HepG2 (cell line): ENCODE data around the gene NPB. TPM values are rescaled to one million over a fixed set of nuclear protein-coding genes. Genes with fewer than 3 reads are reported as not detected.

Experiments
- BCL6 ChIP-seq: IDR thresholded peaks from 2 replicates; pipeline ENCODE4 v1.6.1; 2016; ENCODE audit warnings: missing genetic modification reagents, missing compliant biosample characterization
- DR1 ChIP-seq: sonication (generic); formaldehyde crosslinking; IDR thresholded peaks from 2 replicates; pipeline ENCODE4 v1.8.0; 2021; ENCODE audit warnings: mild to moderate bottlenecking, missing genetic modification reagents, inconsistent platforms
- MED1 ChIP-seq: sonication (generic); formaldehyde crosslinking; IDR thresholded peaks from 2 replicates; pipeline ENCODE4 v1.4.0; 2020; ENCODE audit warnings: missing genetic modification reagents
- NPAS2 ChIP-seq: sonication (generic); formaldehyde crosslinking; IDR thresholded peaks from 2 replicates; pipeline ENCODE4 v1.8.0; 2022; ENCODE audit warnings: mild to moderate bottlenecking, missing genetic modification reagents, borderline replicate concordance
- NR2F2 ChIP-seq: IDR thresholded peaks from 2 replicates; pipeline ENCODE4 v1.6.1; 2012; ENCODE audit warnings: low read depth, inconsistent platforms, borderline replicate concordance
- PRMT3 ChIP-seq: sonication (generic); formaldehyde crosslinking; IDR thresholded peaks from 2 replicates; pipeline ENCODE4 v1.8.1; 2022; ENCODE audit warnings: low read depth, mild to moderate bottlenecking, moderate library complexity, missing genetic modification reagents, borderline replicate concordance
- RBM39 ChIP-seq: fragments of 200-400 bp; formaldehyde crosslinking; IDR thresholded peaks from one replicate; pipeline ENCODE4 v1.6.1; 2018; ENCODE audit warnings: antibody characterized with exemption, mild to moderate bottlenecking, low read depth, low read length; ENCODE audit not compliant: poor library complexity, severe bottlenecking
- ZBTB21 ChIP-seq: sonication (generic); formaldehyde crosslinking; IDR thresholded peaks from 2 replicates; pipeline ENCODE4 v1.4.0; 2020; ENCODE audit warnings: missing genetic modification reagents
- ZMYM3 ChIP-seq: sonication (generic); formaldehyde crosslinking; IDR thresholded peaks from 2 replicates; pipeline ENCODE4 v1.5.1; 2020; ENCODE audit warnings: mild to moderate bottlenecking, missing genetic modification reagents
- ZNF746 ChIP-seq: sonication (generic); formaldehyde crosslinking; IDR thresholded peaks from 2 replicates; pipeline ENCODE4 v1.8.0; 2022; ENCODE audit warnings: mild to moderate bottlenecking, missing genetic modification reagents
- ZNF850 ChIP-seq: sonication (generic); formaldehyde crosslinking; conservative IDR thresholded peaks from 2 replicates; pipeline ENCODE4 v1.9.0; 2021; ENCODE audit warnings: mild to moderate bottlenecking, missing genetic modification reagents
- polyA plus RNA-seq, 8 experiments: library from polyadenylated mRNA; depleted of rRNA in 3 of 8; stranded (reverse) in 7 of 8; unstranded in 1 of 8; fragments of >200 nt; fragmentation: Illumina TruSeq in 4 of 8; extraction: Trizol in 4 of 8; gene quantifications; 2 replicates each; pipeline versions ENCODE4 v1.2.1 to v1.2.3, GENCODE V29; 2011 to 2016; ENCODE audit warnings: low read depth in 4 of 8, missing spikeins in 1 of 8, mixed read lengths in 1 of 8; ENCODE audit not compliant: insufficient read depth in 1 of 8
- total RNA-seq, 5 experiments: library from RNA; depleted of rRNA; stranded (reverse); fragments of >200 nt; fragmentation: Illumina TruSeq; extraction: Trizol; gene quantifications; 2 replicates each; pipeline ENCODE4 v1.2.3, GENCODE V29; 2016; ENCODE audit warnings: low read depth in 1 of 5
- TF ChIP-seq, protein P1 (sequence below): IDR thresholded peaks from 2 replicates; pipeline ENCODE4 v1.6.1; 2016; ENCODE audit warnings: low read depth, missing genetic modification reagents, missing compliant biosample characterization
- TF ChIP-seq, protein P2 (sequence below), 2 experiments: fragments of 450-650 bp in 1 of 2; sonication (generic) in 1 of 2; formaldehyde crosslinking; IDR thresholded peaks; 2 replicates each; pipeline versions ENCODE4 v1.5.0 to v1.8.0; 2020 to 2022; ENCODE audit warnings: mild to moderate bottlenecking in 1 of 2, missing genetic modification reagents in 1 of 2
- TF ChIP-seq, protein P3 (sequence below): IDR thresholded peaks from 2 replicates; pipeline ENCODE4 v1.6.1; 2016; ENCODE audit warnings: mild to moderate bottlenecking, missing biosample characterization, missing genetic modification reagents
- TF ChIP-seq, protein P4 (sequence below): sonication (generic); formaldehyde crosslinking; IDR thresholded peaks from 2 replicates; pipeline ENCODE4 v1.5.1; 2020; ENCODE audit warnings: missing genetic modification reagents, mild to moderate bottlenecking, borderline replicate concordance
- TF ChIP-seq, protein P5 (sequence below): sonication (generic); formaldehyde crosslinking; IDR thresholded peaks from 2 replicates; pipeline ENCODE4 v1.4.0; 2020; ENCODE audit warnings: mild to moderate bottlenecking, missing genetic modification reagents
- TF ChIP-seq, protein P6 (sequence below): sonication (generic); formaldehyde crosslinking; IDR thresholded peaks from 2 replicates; pipeline ENCODE4 v1.4.0; 2020; ENCODE audit warnings: missing genetic modification reagents; ENCODE audit errors: not compliant biosample characterization

The NPB gene
- total and polyA plus RNA-seq, 2 of the 13 experiments (the other 11 are each of a cell fraction or from before 2014, with no cell fraction given) = 0.11 to 0.93 TPM

DNA sequence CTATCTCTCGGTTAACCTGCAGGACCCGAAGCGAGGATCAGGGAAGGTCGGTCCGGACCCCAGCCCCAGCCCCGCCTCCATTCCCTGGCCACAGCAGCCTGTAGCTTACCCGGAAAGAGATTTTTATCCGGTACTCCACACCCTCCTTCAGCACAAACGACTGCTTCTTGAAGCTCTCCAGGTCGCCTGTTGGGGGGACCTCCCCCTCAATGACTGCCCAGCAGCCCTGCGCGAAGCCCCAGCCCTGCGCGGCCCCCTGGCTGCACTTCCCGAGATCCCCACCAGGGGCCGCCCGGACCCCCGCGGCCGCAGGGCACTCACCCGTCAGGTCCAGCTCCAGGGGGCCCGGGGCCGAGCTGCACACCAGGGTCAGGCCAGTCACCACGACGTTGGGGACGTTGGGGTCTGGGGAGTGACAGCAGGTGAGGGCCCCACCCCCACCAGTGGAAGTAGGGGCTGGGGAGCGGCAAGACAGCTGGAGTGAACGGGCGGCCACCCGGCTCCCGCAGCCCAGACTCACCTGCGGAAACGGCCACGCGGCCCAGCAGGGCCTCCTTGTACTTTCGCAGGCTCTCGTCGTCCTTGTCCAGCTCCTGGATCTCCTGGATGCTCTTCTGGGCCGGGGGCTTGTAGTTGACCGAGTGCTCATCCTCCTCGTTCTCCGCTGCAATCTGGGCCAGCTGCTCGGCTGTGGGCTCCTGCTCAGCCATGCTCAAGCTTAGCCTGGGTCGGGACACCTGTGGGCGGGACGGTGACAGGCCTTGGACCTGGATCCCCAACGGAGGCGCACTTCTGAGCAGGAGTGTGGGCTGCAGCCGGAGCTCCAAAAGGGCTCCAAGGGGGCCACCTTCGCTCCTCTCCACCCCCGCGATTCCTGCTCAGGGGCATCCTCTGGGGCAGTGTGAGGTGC, 32.6 kb upstream of the NPB start (continued):
- TF ChIP-seq, protein P1, sequence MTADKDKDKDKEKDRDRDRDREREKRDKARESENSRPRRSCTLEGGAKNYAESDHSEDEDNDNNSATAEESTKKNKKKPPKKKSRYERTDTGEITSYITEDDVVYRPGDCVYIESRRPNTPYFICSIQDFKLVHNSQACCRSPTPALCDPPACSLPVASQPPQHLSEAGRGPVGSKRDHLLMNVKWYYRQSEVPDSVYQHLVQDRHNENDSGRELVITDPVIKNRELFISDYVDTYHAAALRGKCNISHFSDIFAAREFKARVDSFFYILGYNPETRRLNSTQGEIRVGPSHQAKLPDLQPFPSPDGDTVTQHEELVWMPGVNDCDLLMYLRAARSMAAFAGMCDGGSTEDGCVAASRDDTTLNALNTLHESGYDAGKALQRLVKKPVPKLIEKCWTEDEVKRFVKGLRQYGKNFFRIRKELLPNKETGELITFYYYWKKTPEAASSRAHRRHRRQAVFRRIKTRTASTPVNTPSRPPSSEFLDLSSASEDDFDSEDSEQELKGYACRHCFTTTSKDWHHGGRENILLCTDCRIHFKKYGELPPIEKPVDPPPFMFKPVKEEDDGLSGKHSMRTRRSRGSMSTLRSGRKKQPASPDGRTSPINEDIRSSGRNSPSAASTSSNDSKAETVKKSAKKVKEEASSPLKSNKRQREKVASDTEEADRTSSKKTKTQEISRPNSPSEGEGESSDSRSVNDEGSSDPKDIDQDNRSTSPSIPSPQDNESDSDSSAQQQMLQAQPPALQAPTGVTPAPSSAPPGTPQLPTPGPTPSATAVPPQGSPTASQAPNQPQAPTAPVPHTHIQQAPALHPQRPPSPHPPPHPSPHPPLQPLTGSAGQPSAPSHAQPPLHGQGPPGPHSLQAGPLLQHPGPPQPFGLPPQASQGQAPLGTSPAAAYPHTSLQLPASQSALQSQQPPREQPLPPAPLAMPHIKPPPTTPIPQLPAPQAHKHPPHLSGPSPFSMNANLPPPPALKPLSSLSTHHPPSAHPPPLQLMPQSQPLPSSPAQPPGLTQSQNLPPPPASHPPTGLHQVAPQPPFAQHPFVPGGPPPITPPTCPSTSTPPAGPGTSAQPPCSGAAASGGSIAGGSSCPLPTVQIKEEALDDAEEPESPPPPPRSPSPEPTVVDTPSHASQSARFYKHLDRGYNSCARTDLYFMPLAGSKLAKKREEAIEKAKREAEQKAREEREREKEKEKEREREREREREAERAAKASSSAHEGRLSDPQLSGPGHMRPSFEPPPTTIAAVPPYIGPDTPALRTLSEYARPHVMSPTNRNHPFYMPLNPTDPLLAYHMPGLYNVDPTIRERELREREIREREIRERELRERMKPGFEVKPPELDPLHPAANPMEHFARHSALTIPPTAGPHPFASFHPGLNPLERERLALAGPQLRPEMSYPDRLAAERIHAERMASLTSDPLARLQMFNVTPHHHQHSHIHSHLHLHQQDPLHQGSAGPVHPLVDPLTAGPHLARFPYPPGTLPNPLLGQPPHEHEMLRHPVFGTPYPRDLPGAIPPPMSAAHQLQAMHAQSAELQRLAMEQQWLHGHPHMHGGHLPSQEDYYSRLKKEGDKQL (CRISPR knock-in tag) = 0 out of 2 replicates have a peak, but pooled peaks have one; percentile 7
- TF ChIP-seq, protein P2, sequence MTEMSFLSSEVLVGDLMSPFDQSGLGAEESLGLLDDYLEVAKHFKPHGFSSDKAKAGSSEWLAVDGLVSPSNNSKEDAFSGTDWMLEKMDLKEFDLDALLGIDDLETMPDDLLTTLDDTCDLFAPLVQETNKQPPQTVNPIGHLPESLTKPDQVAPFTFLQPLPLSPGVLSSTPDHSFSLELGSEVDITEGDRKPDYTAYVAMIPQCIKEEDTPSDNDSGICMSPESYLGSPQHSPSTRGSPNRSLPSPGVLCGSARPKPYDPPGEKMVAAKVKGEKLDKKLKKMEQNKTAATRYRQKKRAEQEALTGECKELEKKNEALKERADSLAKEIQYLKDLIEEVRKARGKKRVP (CRISPR knock-in tag; IDR thresholded peaks at IDR 0.05) = peak in 1 of 2 experiments; percentile 61; a peak in 1 of 4 replicates
- TF ChIP-seq, protein P3, sequence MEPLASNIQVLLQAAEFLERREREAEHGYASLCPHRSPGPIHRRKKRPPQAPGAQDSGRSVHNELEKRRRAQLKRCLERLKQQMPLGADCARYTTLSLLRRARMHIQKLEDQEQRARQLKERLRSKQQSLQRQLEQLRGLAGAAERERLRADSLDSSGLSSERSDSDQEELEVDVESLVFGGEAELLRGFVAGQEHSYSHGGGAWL (CRISPR knock-in tag) = 0 out of 2 replicates have a peak, but pooled peaks have one; percentile 55
- TF ChIP-seq, protein P4, sequence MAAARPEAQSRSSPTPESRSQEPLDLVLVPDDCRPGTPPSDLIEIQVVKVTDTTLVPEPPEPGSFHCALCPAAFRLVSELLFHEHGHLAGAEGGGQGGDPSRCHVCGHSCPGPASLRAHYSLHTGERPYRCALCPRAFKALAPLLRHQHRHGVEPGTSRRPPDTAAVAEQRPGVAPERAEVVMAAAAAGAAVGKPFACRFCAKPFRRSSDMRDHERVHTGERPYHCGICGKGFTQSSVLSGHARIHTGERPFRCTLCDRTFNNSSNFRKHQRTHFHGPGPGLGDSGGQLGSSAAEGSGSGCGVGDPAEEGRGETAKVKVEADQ (CRISPR knock-in tag) = no peak
- TF ChIP-seq DR1 = 0 out of 2 replicates have a peak, but pooled peaks have one; percentile 30
- TF ChIP-seq, protein P5, sequence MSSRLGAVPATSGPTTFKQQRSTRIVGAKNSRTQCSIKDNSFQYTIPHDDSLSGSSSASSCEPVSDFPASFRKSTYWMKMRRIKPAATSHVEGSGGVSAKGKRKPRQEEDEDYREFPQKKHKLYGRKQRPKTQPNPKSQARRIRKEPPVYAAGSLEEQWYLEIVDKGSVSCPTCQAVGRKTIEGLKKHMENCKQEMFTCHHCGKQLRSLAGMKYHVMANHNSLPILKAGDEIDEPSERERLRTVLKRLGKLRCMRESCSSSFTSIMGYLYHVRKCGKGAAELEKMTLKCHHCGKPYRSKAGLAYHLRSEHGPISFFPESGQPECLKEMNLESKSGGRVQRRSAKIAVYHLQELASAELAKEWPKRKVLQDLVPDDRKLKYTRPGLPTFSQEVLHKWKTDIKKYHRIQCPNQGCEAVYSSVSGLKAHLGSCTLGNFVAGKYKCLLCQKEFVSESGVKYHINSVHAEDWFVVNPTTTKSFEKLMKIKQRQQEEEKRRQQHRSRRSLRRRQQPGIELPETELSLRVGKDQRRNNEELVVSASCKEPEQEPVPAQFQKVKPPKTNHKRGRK = no peak
- peak; percentile 55 for TF ChIP-seq MED1
- no peak for TF ChIP-seq ZMYM3
- TF ChIP-seq, protein P6, sequence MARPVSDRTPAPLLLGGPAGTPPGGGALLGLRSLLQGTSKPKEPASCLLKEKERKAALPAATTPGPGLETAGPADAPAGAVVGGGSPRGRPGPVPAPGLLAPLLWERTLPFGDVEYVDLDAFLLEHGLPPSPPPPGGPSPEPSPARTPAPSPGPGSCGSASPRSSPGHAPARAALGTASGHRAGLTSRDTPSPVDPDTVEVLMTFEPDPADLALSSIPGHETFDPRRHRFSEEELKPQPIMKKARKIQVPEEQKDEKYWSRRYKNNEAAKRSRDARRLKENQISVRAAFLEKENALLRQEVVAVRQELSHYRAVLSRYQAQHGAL (CRISPR knock-in tag) = no peak
- TF ChIP-seq ZNF850 (CRISPR knock-in tag) = no peak
- TF ChIP-seq ZNF746 = no peak
- peak; percentile 34; the same call in 1 of the 2 replicates for TF ChIP-seq NR2F2
- TF ChIP-seq ZBTB21 (CRISPR knock-in tag) = 0 out of 2 replicates have a peak, but pooled peaks have one; percentile 33
- no peak for TF ChIP-seq BCL6 (CRISPR knock-in tag)
- TF ChIP-seq PRMT3 (CRISPR knock-in tag) = peak; percentile 67; the same call in 1 of the 2 replicates
- no peak for TF ChIP-seq NPAS2 (CRISPR knock-in tag)
- no peak for TF ChIP-seq RBM39
